Measurements from ENCODE around the gene ADGRB3. TPM values are rescaled to one million over a fixed set of nuclear protein-coding genes. Genes with fewer than 3 reads are reported as not detected.

ADGRB3 gene
- total and polyA plus RNA-seq, 2 donors (not counting 1 experiment from before 2014, with no cell fraction given) = not detected

DNA sequence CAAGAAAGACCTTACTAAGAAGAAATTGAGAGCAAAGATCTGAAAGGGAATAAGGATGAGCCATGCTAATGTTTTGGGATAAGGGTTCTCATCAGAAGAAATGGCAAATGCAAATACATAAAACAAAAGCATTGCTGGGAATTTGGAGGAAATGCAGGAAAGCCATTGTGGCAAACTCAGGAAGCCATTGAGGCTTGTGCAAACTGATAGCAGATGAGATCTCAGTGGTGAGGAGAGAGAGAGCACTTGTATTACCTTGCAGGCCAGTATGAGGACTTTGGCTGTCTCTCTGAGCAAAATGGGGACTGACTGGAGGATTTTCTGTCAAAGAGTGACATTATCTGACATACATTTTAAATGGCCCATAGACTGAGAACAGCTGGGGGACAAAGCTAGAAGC is 103.0 kb downstream of the ADGRB3 start:
- Histone ChIP-seq H3K4me1 (ENCODE audit: control insufficient read depth in 2 of 2, insufficient read depth in 2 of 2, low read length in 2 of 2) (no peaks in the 10 kb centered on the region), H3K4me3 (ENCODE audit: control extremely low read depth in 1 of 5, extremely low read depth in 1 of 5, insufficient read depth in 1 of 5, low read depth in 2 of 5, low read length in 4 of 5) (no peak overlapping the region), H4K20me1 (ENCODE audit: control insufficient read depth, insufficient read depth, low read length, poor library complexity, severe bottlenecking) (no peaks in the 10 kb centered on the region), H3K9me3 (ENCODE audit: control extremely low read depth in 1 of 3, control insufficient read depth in 2 of 3, insufficient read depth in 1 of 3, low read length in 2 of 3) (no peaks in the 10 kb centered on the region), H2AFZ (ENCODE audit: insufficient read depth, low read depth, low read length, poor library complexity, severe bottlenecking) (no peak overlapping the region), H3K4me2 (replicated peaks; ENCODE audit: low read depth, low read length, poor library complexity, severe bottlenecking) (no peak overlapping the region), H3K79me2 (ENCODE audit: control insufficient read depth, insufficient read depth, low read length) (no peaks in the 10 kb centered on the region), H3K27me3 (replicated peaks in 1 of 4; ENCODE audit: control extremely low read depth in 1 of 4, control insufficient read depth in 3 of 4, insufficient read depth in 4 of 4, low read length in 3 of 4) (no peaks in the 10 kb centered on the region), H3K27ac (ENCODE audit: low read length in 2 of 2) (no peak overlapping the region), H3K9ac (ENCODE audit: low read length) (no peak overlapping the region), H3K36me3 (replicated peaks in 1 of 2; ENCODE audit: control extremely low read depth in 1 of 2, control insufficient read depth in 1 of 2, extremely low read depth in 1 of 2, insufficient read depth in 2 of 2, low read length in 1 of 2) (no peaks in the 10 kb centered on the region)
- ChIA-PET POLR2A (no interaction called here), CTCF (no interaction called here)
- no peak overlapping the region for H3K4me3 Mint-ChIP-seq
- H3K27me3 Mint-ChIP-seq = no peaks in the 10 kb centered on the region
- intact Hi-C loops (cut with micrococcal nuclease) = no loop called here
- no peak overlapping the region for H3K27ac Mint-ChIP-seq
- TF ChIP-seq, protein P1, sequence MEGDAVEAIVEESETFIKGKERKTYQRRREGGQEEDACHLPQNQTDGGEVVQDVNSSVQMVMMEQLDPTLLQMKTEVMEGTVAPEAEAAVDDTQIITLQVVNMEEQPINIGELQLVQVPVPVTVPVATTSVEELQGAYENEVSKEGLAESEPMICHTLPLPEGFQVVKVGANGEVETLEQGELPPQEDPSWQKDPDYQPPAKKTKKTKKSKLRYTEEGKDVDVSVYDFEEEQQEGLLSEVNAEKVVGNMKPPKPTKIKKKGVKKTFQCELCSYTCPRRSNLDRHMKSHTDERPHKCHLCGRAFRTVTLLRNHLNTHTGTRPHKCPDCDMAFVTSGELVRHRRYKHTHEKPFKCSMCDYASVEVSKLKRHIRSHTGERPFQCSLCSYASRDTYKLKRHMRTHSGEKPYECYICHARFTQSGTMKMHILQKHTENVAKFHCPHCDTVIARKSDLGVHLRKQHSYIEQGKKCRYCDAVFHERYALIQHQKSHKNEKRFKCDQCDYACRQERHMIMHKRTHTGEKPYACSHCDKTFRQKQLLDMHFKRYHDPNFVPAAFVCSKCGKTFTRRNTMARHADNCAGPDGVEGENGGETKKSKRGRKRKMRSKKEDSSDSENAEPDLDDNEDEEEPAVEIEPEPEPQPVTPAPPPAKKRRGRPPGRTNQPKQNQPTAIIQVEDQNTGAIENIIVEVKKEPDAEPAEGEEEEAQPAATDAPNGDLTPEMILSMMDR (IDR thresholded peaks at IDR 0.05) = no peak
- TF ChIP-seq EZH2 (IDR thresholded peaks at IDR 0.05; ENCODE audit: borderline replicate concordance, insufficient read depth, low read depth, low read length, poor library complexity, severe bottlenecking) = no peak
- no peak for ATAC-seq (ENCODE audit: low read depth)
- no peak for DNase-seq
- no peaks in the 10 kb centered on the region for H3K4me1 Mint-ChIP-seq
- no peaks in the 10 kb centered on the region for H3K9me3 Mint-ChIP-seq (ENCODE audit: insufficient read depth)

DNA sequence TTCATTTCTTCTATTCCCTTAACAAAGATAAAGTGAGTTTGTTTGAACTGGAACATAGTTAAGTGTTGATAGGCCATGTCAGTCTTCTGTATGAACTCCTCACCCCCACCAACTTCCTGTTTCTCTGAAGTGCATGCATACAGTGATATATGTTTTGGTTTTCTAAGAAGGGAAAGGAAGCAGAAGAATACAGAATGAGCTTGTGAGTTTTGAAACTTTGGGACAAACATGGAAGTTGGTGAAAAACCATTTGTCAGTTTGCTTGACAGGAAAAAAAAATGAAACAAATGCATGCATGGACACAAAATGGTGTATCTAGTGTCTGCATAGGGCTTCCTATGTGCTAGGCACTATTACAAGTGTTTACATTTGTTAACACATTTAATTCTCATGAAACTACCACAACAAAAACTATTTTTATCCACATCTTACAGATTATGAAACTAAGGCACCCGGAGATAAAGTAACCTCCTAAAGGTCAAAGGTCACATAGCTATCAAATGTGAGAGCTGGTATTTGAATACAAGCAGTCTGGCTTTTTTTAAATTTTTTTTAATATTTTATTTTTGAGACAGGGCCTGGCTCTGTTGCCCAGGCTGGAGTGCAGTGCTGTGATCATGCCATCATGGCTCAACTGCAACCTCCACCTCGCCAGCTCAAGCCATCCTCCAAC is 105.9 kb downstream of the ADGRB3 start:
- Histone ChIP-seq H3K9ac (ENCODE audit: low read length) (no peak overlapping the region), H3K27me3 (replicated peaks in 1 of 4; ENCODE audit: control extremely low read depth in 1 of 4, control insufficient read depth in 3 of 4, insufficient read depth in 4 of 4, low read length in 3 of 4) (no peaks in the 10 kb centered on the region), H3K79me2 (ENCODE audit: control insufficient read depth, insufficient read depth, low read length) (no peaks in the 10 kb centered on the region), H3K9me3 (ENCODE audit: control extremely low read depth in 1 of 3, control insufficient read depth in 2 of 3, insufficient read depth in 1 of 3, low read length in 2 of 3) (no peaks in the 10 kb centered on the region), H3K27ac (ENCODE audit: low read length in 2 of 2) (no peak overlapping the region), H3K4me1 (ENCODE audit: control insufficient read depth in 2 of 2, insufficient read depth in 2 of 2, low read length in 2 of 2) (no peaks in the 10 kb centered on the region), H4K20me1 (ENCODE audit: control insufficient read depth, insufficient read depth, low read length, poor library complexity, severe bottlenecking) (no peaks in the 10 kb centered on the region), H3K4me3 (ENCODE audit: control extremely low read depth in 1 of 5, extremely low read depth in 1 of 5, insufficient read depth in 1 of 5, low read depth in 2 of 5, low read length in 4 of 5) (no peak overlapping the region), H3K4me2 (replicated peaks; ENCODE audit: low read depth, low read length, poor library complexity, severe bottlenecking) (no peak overlapping the region), H3K36me3 (replicated peaks in 1 of 2; ENCODE audit: control extremely low read depth in 1 of 2, control insufficient read depth in 1 of 2, extremely low read depth in 1 of 2, insufficient read depth in 2 of 2, low read length in 1 of 2) (no peaks in the 10 kb centered on the region), H2AFZ (ENCODE audit: insufficient read depth, low read depth, low read length, poor library complexity, severe bottlenecking) (no peak overlapping the region)
- ATAC-seq (ENCODE audit: low read depth) (no peak), DNase-seq (no peak)
- H3K27ac Mint-ChIP-seq = no peak overlapping the region
- ChIA-PET CTCF (no interaction called here), POLR2A (no interaction called here)
- no peaks in the 10 kb centered on the region for H3K9me3 Mint-ChIP-seq (ENCODE audit: insufficient read depth)
- H3K27me3 Mint-ChIP-seq = no peaks in the 10 kb centered on the region
- intact Hi-C loops (cut with micrococcal nuclease) = no loop called here
- H3K4me1 Mint-ChIP-seq = no peaks in the 10 kb centered on the region
- H3K4me3 Mint-ChIP-seq = no peak overlapping the region
- WGBS (ENCODE audit: insufficient coverage) = 91% methylated on average over 1 of the region's 2 CpGs
- no peak for TF ChIP-seq EZH2 (IDR thresholded peaks at IDR 0.05; ENCODE audit: borderline replicate concordance, insufficient read depth, low read depth, low read length, poor library complexity, severe bottlenecking)
- TF ChIP-seq, protein P1 (IDR thresholded peaks at IDR 0.05) = no peak
